Parathyroid adenoma (tissue), 2 donors: ENCODE measurements around the gene BAZ2B.

Source experiments
- H2AFZ ChIP-seq: fragments of 300-600 bp; sonication (generic); one replicate; pipeline ENCODE4 v1.7.0; 2017; ENCODE audit warnings: antibody characterized with exemption, mild to moderate bottlenecking
- H3K27ac ChIP-seq: fragments of 300-600 bp; sonication (generic); one replicate; pipeline ENCODE4 v1.7.0; 2017
- H3K27me3 ChIP-seq: fragments of 300-600 bp; sonication (generic); one replicate; pipeline ENCODE4 v1.7.0; 2017; ENCODE audit warnings: low read length; ENCODE audit not compliant: control insufficient read depth, insufficient read depth
- H3K36me3 ChIP-seq: fragments of 300-600 bp; sonication (generic); one replicate; pipeline ENCODE4 v1.7.0; 2017; ENCODE audit warnings: low read length; ENCODE audit not compliant: control insufficient read depth, insufficient read depth
- H3K4me1 ChIP-seq: fragments of 300-600 bp; sonication (generic); one replicate; pipeline ENCODE4 v1.7.0; 2017; ENCODE audit warnings: control low read depth
- H3K4me2 ChIP-seq: fragments of 300-600 bp; sonication (generic); one replicate; pipeline ENCODE4 v1.7.0; 2017; ENCODE audit warnings: low read length
- H3K4me3 ChIP-seq: fragments of 300-600 bp; sonication (generic); one replicate; pipeline ENCODE4 v1.7.0; 2017; ENCODE audit warnings: low read depth, low read length
- H3K79me2 ChIP-seq: fragments of 300-600 bp; sonication (generic); one replicate; pipeline ENCODE4 v1.7.0; 2017; ENCODE audit warnings: control low read depth
- H3K9ac ChIP-seq: fragments of 300-600 bp; sonication (generic); one replicate; pipeline ENCODE4 v1.7.0; 2017; ENCODE audit warnings: mild to moderate bottlenecking
- H3K9me3 ChIP-seq: fragments of 300-600 bp; sonication (generic); one replicate; pipeline ENCODE4 v1.7.0; 2017; ENCODE audit warnings: low read length; ENCODE audit not compliant: control insufficient read depth
- CTCF ChIP-seq: fragments of 300-600 bp; sonication (generic); IDR thresholded peaks from one replicate; pipeline ENCODE4 v1.7.0; 2017; ENCODE audit warnings: antibody characterized with exemption, mild to moderate bottlenecking
- donor health status: primary hyperparathyroidism.

Gene BAZ2B

GRCh38 chr2:159307942-159308341 is 308.4 kb downstream of the BAZ2B start:
- Histone ChIP-seq H3K4me1 (no peaks in the 10 kb centered on the region), H3K9me3 (no peaks in the 10 kb centered on the region), H3K79me2 (no peaks in the 10 kb centered on the region), H3K9ac (no peak overlapping the region), H3K36me3 (no peaks in the 10 kb centered on the region), H3K4me2 (no peak overlapping the region), H3K4me3 (no peak overlapping the region), H3K27me3 (no peaks in the 10 kb centered on the region), H2AFZ (no peak overlapping the region), H3K27ac (no peak overlapping the region)
- TF ChIP-seq CTCF: no peak

GRCh38 chr2:159300586-159300985 is 315.8 kb downstream of the BAZ2B start:
- Histone ChIP-seq H3K36me3 (no peaks in the 10 kb centered on the region), H3K79me2 (no peaks in the 10 kb centered on the region), H3K4me2 (no peak overlapping the region), H3K4me3 (no peak overlapping the region), H3K27me3 (no peaks in the 10 kb centered on the region), H3K9ac (no peak overlapping the region), H3K4me1 (no peaks in the 10 kb centered on the region), H3K27ac (no peak overlapping the region), H3K9me3 (no peaks in the 10 kb centered on the region), H2AFZ (no peak overlapping the region)
- no peak for TF ChIP-seq CTCF

- Histone ChIP-seq H3K27ac (no peak overlapping the region), H3K36me3 (no peaks in the 10 kb centered on the region), H3K4me3 (no peak overlapping the region), H3K9me3 (no peaks in the 10 kb centered on the region), H2AFZ (no peak overlapping the region), H3K4me1 (no peaks in the 10 kb centered on the region), H3K4me2 (no peak overlapping the region), H3K9ac (no peak overlapping the region), H3K27me3 (no peaks in the 10 kb centered on the region), H3K79me2 (no peaks in the 10 kb centered on the region)
- TF ChIP-seq CTCF: no peak
Observed at GRCh38 chr2:159298967-159299366, 317.4 kb downstream of the BAZ2B start.

- no peak overlapping the region for H3K27ac ChIP-seq
- no peaks in the 10 kb centered on the region for H3K79me2 ChIP-seq
- no peak overlapping the region for H3K4me2 ChIP-seq
- H3K9me3 ChIP-seq: no peaks in the 10 kb centered on the region
- H3K36me3 ChIP-seq: no peaks in the 10 kb centered on the region
- H3K9ac ChIP-seq: no peak overlapping the region
- H2AFZ ChIP-seq: no peak overlapping the region
- no peaks in the 10 kb centered on the region for H3K27me3 ChIP-seq
- H3K4me3 ChIP-seq: no peak overlapping the region
- no peak for TF ChIP-seq CTCF
- no peaks in the 10 kb centered on the region for H3K4me1 ChIP-seq
Observed at GRCh38 chr2:159297042-159297707, 319.2 kb downstream of the BAZ2B start.

DNA sequence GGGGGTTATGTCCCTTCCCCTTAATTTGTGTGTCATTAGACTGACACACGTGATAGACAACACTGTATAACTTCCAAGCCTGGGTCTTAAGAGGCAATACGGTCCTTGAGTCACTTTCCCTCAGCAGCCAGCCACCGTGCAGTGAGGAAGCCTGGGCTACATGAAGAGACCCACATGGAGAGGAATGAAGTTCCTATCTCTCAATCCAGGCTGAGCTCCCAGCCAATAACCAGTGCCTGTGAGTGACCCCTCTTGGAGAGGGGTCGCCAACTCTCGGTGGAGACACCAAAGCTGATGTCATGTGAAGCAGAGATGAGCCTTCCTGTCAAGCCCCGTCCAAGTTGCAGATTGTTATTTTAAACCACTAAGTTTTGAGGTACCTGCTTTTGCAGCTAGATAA is 324.2 kb downstream of the BAZ2B start:
- no peak for TF ChIP-seq CTCF
- Histone ChIP-seq H3K79me2 (no peaks in the 10 kb centered on the region), H3K27ac (no peak overlapping the region)

More for the DNA sequence above, 324.2 kb downstream of the BAZ2B start:
- Histone ChIP-seq H3K9me3 (no peaks in the 10 kb centered on the region), H2AFZ (no peak overlapping the region), H3K4me1 (no peaks in the 10 kb centered on the region), H3K9ac (no peak overlapping the region), H3K36me3 (no peaks in the 10 kb centered on the region), H3K4me2 (no peak overlapping the region), H3K27me3 (no peaks in the 10 kb centered on the region), H3K4me3 (no peak overlapping the region)
